IMR-90 (cell line): ENCODE results near the gene CDR2L. TPM values are rescaled to one million over a fixed set of nuclear protein-coding genes. Genes with fewer than 3 reads are reported as not detected.

Experiments
- ATAC-seq: fragments of 200-7000 bp; cut with Tn5 transposase; 2 replicates; pipeline ENCODE4 v1.9.1; 2020; ENCODE audit warnings: low read depth, mild to moderate bottlenecking, moderate library complexity
- BruUV-seq: library from RNA; stranded (reverse); fragments of 400-500 nt; replicated peaks from 2 replicates; lab custom pipeline; 2021; lab: Mats Ljungman, UMichigan
- CTCF ChIA-PET: fragments of 300-600 bp; formaldehyde crosslinking; extraction: SDS; loops from one replicate; lab custom pipeline; 2021; ENCODE audit warnings: antibody characterized with exemption; lab: Yijun Ruan, JAX
- POLR2A ChIA-PET: fragments of 300-600 bp; sonication (Branson Sonifier 250); formaldehyde crosslinking; loops from one replicate; lab custom pipeline; 2022; ENCODE audit warnings: antibody characterized with exemption; ENCODE audit not compliant: unreplicated experiment; lab: Charles Lee
- DNase-seq: peaks from one replicate; pipeline ENCODE4 v3.0.0; 2013
- H2AFZ ChIP-seq: replicated peaks from 2 replicates; pipeline ENCODE3; 2013; ENCODE audit warnings: low read length, mild to moderate bottlenecking; ENCODE audit not compliant: poor library complexity
- H2AK5ac ChIP-seq: 2 replicates; pipeline ENCODE4 v1.6.1; 2013; ENCODE audit warnings: low read depth, low read length, inconsistent platforms
- H2AK9ac ChIP-seq: replicated peaks from 2 replicates; pipeline ENCODE3; 2013; ENCODE audit warnings: mild to moderate bottlenecking, low read depth, low read length, moderate library complexity; ENCODE audit not compliant: poor library complexity
- H2BK120ac ChIP-seq: 2 replicates; pipeline ENCODE4 v1.6.1; 2013; ENCODE audit warnings: low read depth, low read length, inconsistent platforms
- H2BK15ac ChIP-seq: 3 replicates; pipeline ENCODE4 v1.6.1; 2013; ENCODE audit warnings: low read depth, low read length, inconsistent platforms
- H2BK20ac ChIP-seq: 2 replicates; pipeline ENCODE4 v1.6.1; 2013; ENCODE audit warnings: low read depth, mild to moderate bottlenecking, inconsistent platforms, low read length, moderate library complexity
- H2BK5ac ChIP-seq: 2 replicates; pipeline ENCODE4 v1.6.1; 2013; ENCODE audit warnings: mild to moderate bottlenecking, low read depth, low read length, inconsistent platforms; ENCODE audit not compliant: poor library complexity, severe bottlenecking
- H3K14ac ChIP-seq: replicated peaks from 2 replicates; pipeline ENCODE4 v1.6.1; 2013; ENCODE audit warnings: low read depth, low read length, inconsistent platforms
- H3K18ac ChIP-seq: 2 replicates; pipeline ENCODE4 v1.6.1; 2013; ENCODE audit warnings: low read depth, low read length, control low read depth
- H3K23ac ChIP-seq: 2 replicates; pipeline ENCODE4 v1.6.1; 2013; ENCODE audit warnings: low read depth, low read length, inconsistent platforms
- H3K27ac ChIP-seq: 2 replicates; pipeline ENCODE4 v1.5.1; 2013; ENCODE audit warnings: mild to moderate bottlenecking, control low read depth, low read length; ENCODE audit not compliant: insufficient read depth
- H3K27me3 ChIP-seq: 2 replicates; pipeline ENCODE4 v1.6.1; 2013; ENCODE audit warnings: low read length; ENCODE audit not compliant: control insufficient read depth, insufficient read depth
- H3K36me3 ChIP-seq: 2 replicates; pipeline ENCODE4 v1.6.1; 2013; ENCODE audit warnings: low read length, mixed read lengths; ENCODE audit not compliant: control insufficient read depth, insufficient read depth
- H3K4ac ChIP-seq: 2 replicates; pipeline ENCODE4 v1.6.1; 2013; ENCODE audit warnings: low read depth, low read length, inconsistent platforms
- H3K4me1 ChIP-seq: 2 replicates; pipeline ENCODE4 v1.6.1; 2013; ENCODE audit warnings: low read length, mixed read lengths; ENCODE audit not compliant: control insufficient read depth, insufficient read depth
- H3K4me2 ChIP-seq: 2 replicates; pipeline ENCODE4 v1.6.1; 2013; ENCODE audit warnings: low read depth, mild to moderate bottlenecking, control low read depth, low read length, moderate library complexity
- H3K4me3 ChIP-seq: 2 replicates; pipeline ENCODE4 v1.5.1; 2013; ENCODE audit warnings: low read depth, mild to moderate bottlenecking, control low read depth, low read length, moderate library complexity; ENCODE audit not compliant: insufficient read depth
- H3K56ac ChIP-seq: 2 replicates; pipeline ENCODE4 v1.6.1; 2013; ENCODE audit warnings: low read length, inconsistent platforms; ENCODE audit not compliant: insufficient read depth; ENCODE audit errors: extremely low read depth
- H3K79me1 ChIP-seq, 2 experiments: 2 replicates each; pipeline ENCODE4 v1.6.1; 2013; ENCODE audit warnings: low read length in 2 of 2, inconsistent platforms in 1 of 2, low read depth in 1 of 2
- H3K9ac ChIP-seq: 2 replicates; pipeline ENCODE4 v1.6.1; 2013; ENCODE audit warnings: low read depth, low read length, control low read depth
- H3K9me1 ChIP-seq: 2 replicates; pipeline ENCODE4 v1.6.1; 2013; ENCODE audit warnings: low read length, inconsistent platforms; ENCODE audit not compliant: insufficient read depth
- H3K9me3 ChIP-seq: 2 replicates; pipeline ENCODE4 v1.6.1; 2013; ENCODE audit warnings: low read length; ENCODE audit not compliant: control insufficient read depth, insufficient read depth
- H4K20me1 ChIP-seq: 2 replicates; pipeline ENCODE4 v1.6.1; 2013; ENCODE audit warnings: low read length, inconsistent platforms; ENCODE audit not compliant: insufficient read depth
- H4K5ac ChIP-seq: 2 replicates; pipeline ENCODE4 v1.6.1; 2013; ENCODE audit warnings: mild to moderate bottlenecking, low read depth, low read length, control low read depth
- H4K8ac ChIP-seq, 2 experiments: 2 replicates each; pipeline ENCODE4 v1.6.1; 2013; ENCODE audit warnings: low read depth in 2 of 2, low read length in 2 of 2, control low read depth in 1 of 2, inconsistent platforms in 1 of 2
- H4K91ac ChIP-seq: 2 replicates; pipeline ENCODE4 v1.6.1; 2013; ENCODE audit warnings: low read depth, low read length, inconsistent platforms; ENCODE audit not compliant: insufficient read depth
- BHLHE40 ChIP-seq: fragments of 150-350 bp; IDR thresholded peaks from 2 replicates; pipeline ENCODE4 v1.6.1; 2016; ENCODE audit warnings: mild to moderate bottlenecking, low read depth, low read length
- CHD1 ChIP-seq: IDR thresholded peaks from 2 replicates; pipeline ENCODE4 v1.6.1; 2012; ENCODE audit warnings: low read depth, low read length, improper control_type of control experiment
- CTCF ChIP-seq: conservative IDR thresholded peaks from 2 replicates; pipeline ENCODE4 v1.5.1; 2012; ENCODE audit warnings: mild to moderate bottlenecking, low read depth, low read length, improper control_type of control experiment
- ELK1 ChIP-seq: fragments of 150-350 bp; IDR thresholded peaks from 2 replicates; pipeline ENCODE4 v1.6.1; 2016; ENCODE audit warnings: low read depth, mild to moderate bottlenecking, low read length, moderate library complexity, borderline replicate concordance
- FOS ChIP-seq: fragments of 150-350 bp; IDR thresholded peaks from 2 replicates; pipeline ENCODE4 v1.6.1; 2016; ENCODE audit warnings: low read depth, low read length
- MAFK ChIP-seq: IDR thresholded peaks from 2 replicates; pipeline ENCODE4 v1.6.1; 2012; ENCODE audit warnings: low read depth, low read length, improper control_type of control experiment
- MAZ ChIP-seq: IDR thresholded peaks from 2 replicates; pipeline ENCODE4 v1.6.1; 2012; ENCODE audit warnings: low read depth, mild to moderate bottlenecking, low read length, improper control_type of control experiment, moderate library complexity, borderline replicate concordance
- MXI1 ChIP-seq: IDR thresholded peaks from 2 replicates; pipeline ENCODE4 v1.6.1; 2012; ENCODE audit warnings: low read depth, mild to moderate bottlenecking, low read length, moderate library complexity, borderline replicate concordance
- POLR2A ChIP-seq: IDR thresholded peaks from 2 replicates; pipeline ENCODE4 v1.6.1; 2012; ENCODE audit warnings: mild to moderate bottlenecking, low read depth, low read length
- RAD21 ChIP-seq: IDR thresholded peaks from 2 replicates; pipeline ENCODE4 v1.6.1; 2012; ENCODE audit warnings: low read length, improper control_type of control experiment
- RCOR1 ChIP-seq: IDR thresholded peaks from 2 replicates; pipeline ENCODE4 v1.6.1; 2012; ENCODE audit warnings: mild to moderate bottlenecking, low read length, improper control_type of control experiment; ENCODE audit not compliant: insufficient replicate concordance
- RFX5 ChIP-seq: IDR thresholded peaks from 2 replicates; pipeline ENCODE4 v1.8.0; 2012; ENCODE audit warnings: low read depth, mild to moderate bottlenecking, low read length, moderate library complexity
- SMC3 ChIP-seq: fragments of 150-350 bp; IDR thresholded peaks from 2 replicates; pipeline ENCODE4 v1.6.1; 2016; ENCODE audit warnings: low read depth, mild to moderate bottlenecking, antibody characterized with exemption, low read length, moderate library complexity
- USF2 ChIP-seq: fragments of 150-350 bp; IDR thresholded peaks from 2 replicates; pipeline ENCODE4 v1.6.1; 2017; ENCODE audit warnings: mild to moderate bottlenecking, antibody characterized with exemption, low read length, low read depth
- WGBS, 2 experiments: methylation state at CpG; one replicate each; pipeline versions ENCODE4 v1.1.5 to v1.1.7; 2013; ENCODE audit warnings: missing lambda C conversion rate in 2 of 2; ENCODE audit not compliant: insufficient read length in 1 of 2; ENCODE audit errors: extremely low coverage in 2 of 2; 5-methylcytosine and 5-hydroxymethylcytosine counted together
- dilution Hi-C: fragments of 300-500 bp; cut with HindIII; formaldehyde crosslinking; loops from one replicate; pipeline ENCODE4 v1.14.3; 2018; ENCODE audit warnings: low sequenced_read_pairs; ENCODE audit not compliant: unreplicated experiment
- in situ Hi-C: fragments of 300-500 bp; cut with MboI; formaldehyde crosslinking; loops from 3 replicates; pipeline ENCODE4 v1.14.3; 2019; ENCODE audit warnings: low sequenced_read_pairs, inconsistent platforms, mixed read lengths
- intact Hi-C: fragments of 100-400 bp; cut with micrococcal nuclease; formaldehyde crosslinking; loops from 2 replicates; pipeline ENCODE4 v1.10.0; 2022
- polyA plus RNA-seq, 3 experiments: library from polyadenylated mRNA; depleted of rRNA; stranded (reverse); fragments of >200 nt; gene quantifications; 2 replicates each; pipeline ENCODE4 v1.2.3, GENCODE V29; 2012; ENCODE audit warnings: low replicate concordance in 1 of 3
- total RNA-seq: library from RNA; depleted of rRNA; stranded (reverse); fragments of >200 nt; gene quantifications from 2 replicates; pipeline ENCODE4 v1.2.3, GENCODE V29; 2012

Gene CDR2L
- total and polyA plus RNA-seq, 2 of the 4 experiments (the other 2 are of a cell fraction): 5.7 to 18.9 TPM

GRCh38 chr17:74943808-74944522 lies 43.5 kb upstream of the CDR2L start:
- Histone ChIP-seq H3K27me3 (peaks cover 43% of the 10 kb centered on the region), H3K4ac (no peak overlapping the region), H3K9me3 (no peaks in the 10 kb centered on the region), H3K14ac (no peak overlapping the region), H3K4me3 (no peak overlapping the region), H3K56ac (no peak overlapping the region), H3K4me2 (no peak overlapping the region), H3K36me3 (no peaks in the 10 kb centered on the region), H3K9me1 (no peaks in the 10 kb centered on the region), H2BK20ac (no peak overlapping the region), H2BK15ac (no peak overlapping the region), H3K4me1 (no peaks in the 10 kb centered on the region), H4K20me1 (no peaks in the 10 kb centered on the region), H2AK5ac (no peak overlapping the region), H4K5ac (no peak overlapping the region), H4K8ac (no peak overlapping the region), H3K9ac (no peak overlapping the region), H3K79me1 (no peaks in the 10 kb centered on the region), H3K18ac (no peak overlapping the region), H2BK120ac (no peak overlapping the region), H3K27ac (no peak overlapping the region), H2AFZ (no peak overlapping the region), H4K91ac (no peak overlapping the region), H2BK5ac (no peak overlapping the region), H3K23ac (no peak overlapping the region), H2AK9ac (no peak overlapping the region)
- WGBS, 2 experiments: 42% methylated on average over 3 of the region's 13 CpGs; no CpG with 5 or more reads in 1 of the 2 experiments
- intact Hi-C loops (no loop called here), in situ Hi-C loops (no loop called here), dilution Hi-C loops (no loop called here)
- no peak for TF ChIP-seq MAZ
- TF ChIP-seq RFX5: no peak
- no peak for TF ChIP-seq ELK1
- no peak for TF ChIP-seq FOS
- TF ChIP-seq CHD1: no peak
- TF ChIP-seq USF2: no peak
- TF ChIP-seq MXI1: no peak
- TF ChIP-seq CTCF: no peak
- no peak for TF ChIP-seq SMC3
- no peak for TF ChIP-seq BHLHE40
- no peak for TF ChIP-seq RCOR1
- no peak for TF ChIP-seq POLR2A
- no peak for TF ChIP-seq MAFK
- no peak for TF ChIP-seq RAD21
- POLR2A ChIA-PET: no interaction called here
- no TSS peak for BruUV-seq
- CTCF ChIA-PET: no interaction called here
- DNase-seq (no peak), ATAC-seq (no peak)
